GM12801 (cell line): ENCODE results near the gene IVD.

Experiments used
- TF ChIP-seq, protein P1 (sequence below): IDR thresholded peaks from one replicate; pipeline ENCODE4 v1.5.1; 2011; ENCODE audit warnings: control low read depth; ENCODE audit not compliant: insufficient read length; ENCODE audit errors: extremely low read depth

The IVD gene

GRCh38 chr15:40458495-40459371, 53.1 kb downstream of the IVD start:
- TF ChIP-seq, protein P1, sequence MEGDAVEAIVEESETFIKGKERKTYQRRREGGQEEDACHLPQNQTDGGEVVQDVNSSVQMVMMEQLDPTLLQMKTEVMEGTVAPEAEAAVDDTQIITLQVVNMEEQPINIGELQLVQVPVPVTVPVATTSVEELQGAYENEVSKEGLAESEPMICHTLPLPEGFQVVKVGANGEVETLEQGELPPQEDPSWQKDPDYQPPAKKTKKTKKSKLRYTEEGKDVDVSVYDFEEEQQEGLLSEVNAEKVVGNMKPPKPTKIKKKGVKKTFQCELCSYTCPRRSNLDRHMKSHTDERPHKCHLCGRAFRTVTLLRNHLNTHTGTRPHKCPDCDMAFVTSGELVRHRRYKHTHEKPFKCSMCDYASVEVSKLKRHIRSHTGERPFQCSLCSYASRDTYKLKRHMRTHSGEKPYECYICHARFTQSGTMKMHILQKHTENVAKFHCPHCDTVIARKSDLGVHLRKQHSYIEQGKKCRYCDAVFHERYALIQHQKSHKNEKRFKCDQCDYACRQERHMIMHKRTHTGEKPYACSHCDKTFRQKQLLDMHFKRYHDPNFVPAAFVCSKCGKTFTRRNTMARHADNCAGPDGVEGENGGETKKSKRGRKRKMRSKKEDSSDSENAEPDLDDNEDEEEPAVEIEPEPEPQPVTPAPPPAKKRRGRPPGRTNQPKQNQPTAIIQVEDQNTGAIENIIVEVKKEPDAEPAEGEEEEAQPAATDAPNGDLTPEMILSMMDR, result no peak

- TF ChIP-seq, protein P1, result no peak
Measured at GRCh38 chr15:40459391-40460015, 53.9 kb downstream of the IVD start.

DNA sequence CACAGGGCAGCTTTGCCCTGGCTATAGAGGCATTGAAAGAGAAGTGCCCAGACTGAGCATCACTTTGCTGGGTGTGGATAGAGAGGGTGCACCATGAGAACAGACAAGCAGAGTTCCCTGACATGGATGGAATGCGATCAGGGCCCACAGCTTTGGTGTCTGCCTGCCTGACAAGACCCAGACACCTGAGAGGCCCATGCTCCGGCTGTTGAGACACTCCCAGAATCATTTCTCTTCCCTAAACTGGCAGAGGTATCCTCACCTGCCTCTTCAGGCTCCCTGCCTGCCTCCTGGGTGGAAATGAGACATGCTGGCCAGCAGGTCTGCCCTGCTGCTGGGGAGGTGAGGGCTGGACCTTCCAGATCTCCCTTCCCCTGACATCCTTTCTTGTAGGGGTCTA, 54.8 kb downstream of the IVD start:
- TF ChIP-seq, protein P1, result no peak

- TF ChIP-seq, protein P1, result no peak
Measured at GRCh38 chr15:40461958-40462357, 56.4 kb downstream of the IVD start.

DNA sequence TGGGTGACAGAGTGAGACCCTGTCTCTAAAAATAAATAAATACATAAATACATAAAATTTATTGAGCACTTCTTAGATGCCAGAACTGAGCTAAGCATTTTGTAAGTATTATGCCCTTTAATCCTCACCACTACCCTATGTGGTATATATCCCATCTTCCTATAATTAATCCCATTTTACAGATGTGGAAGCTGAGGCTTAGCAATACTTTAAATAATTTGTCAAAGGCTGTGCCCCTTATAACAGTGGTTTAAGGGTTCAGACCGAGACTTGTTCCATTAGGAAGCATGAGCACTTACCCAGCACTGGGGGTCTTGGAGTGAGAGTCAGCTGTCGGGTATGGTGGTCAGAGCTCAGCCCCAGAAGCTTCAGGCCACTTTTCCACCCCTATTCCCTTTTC, 57.7 kb downstream of the IVD start:
- TF ChIP-seq, protein P1, result no peak

DNA sequence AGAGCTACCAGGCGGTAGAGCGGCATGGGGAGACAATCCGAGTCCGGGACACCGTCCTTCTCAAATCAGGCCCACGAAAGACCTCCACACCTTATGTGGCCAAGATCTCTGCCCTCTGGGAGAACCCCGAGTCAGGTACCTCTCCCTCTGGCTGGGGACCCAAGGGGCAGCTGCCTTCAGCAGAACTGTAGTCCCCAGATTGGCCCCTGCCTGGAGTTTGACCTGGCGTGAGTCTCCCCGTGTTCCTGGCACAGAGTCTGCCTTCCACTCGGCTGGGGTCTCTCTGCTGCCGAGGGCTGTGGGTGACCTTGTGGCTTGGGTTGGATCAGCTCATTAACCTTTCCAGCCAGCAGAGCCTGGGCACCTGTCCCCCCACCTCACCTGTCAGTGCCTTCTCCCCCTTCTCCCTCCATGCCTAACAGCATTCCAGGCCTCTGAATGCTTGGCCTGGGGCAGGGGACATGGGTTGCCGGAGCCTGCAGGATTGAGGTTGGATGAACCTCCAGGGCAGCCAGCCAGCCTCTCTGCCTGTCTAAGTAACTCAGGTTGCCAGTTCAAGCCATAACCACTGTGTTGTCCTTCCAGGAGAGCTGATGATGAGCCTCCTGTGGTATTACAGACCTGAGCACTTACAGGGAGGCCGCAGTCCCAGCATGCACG, 58.4 kb downstream of the IVD start:
- TF ChIP-seq, protein P1, result no peak

DNA sequence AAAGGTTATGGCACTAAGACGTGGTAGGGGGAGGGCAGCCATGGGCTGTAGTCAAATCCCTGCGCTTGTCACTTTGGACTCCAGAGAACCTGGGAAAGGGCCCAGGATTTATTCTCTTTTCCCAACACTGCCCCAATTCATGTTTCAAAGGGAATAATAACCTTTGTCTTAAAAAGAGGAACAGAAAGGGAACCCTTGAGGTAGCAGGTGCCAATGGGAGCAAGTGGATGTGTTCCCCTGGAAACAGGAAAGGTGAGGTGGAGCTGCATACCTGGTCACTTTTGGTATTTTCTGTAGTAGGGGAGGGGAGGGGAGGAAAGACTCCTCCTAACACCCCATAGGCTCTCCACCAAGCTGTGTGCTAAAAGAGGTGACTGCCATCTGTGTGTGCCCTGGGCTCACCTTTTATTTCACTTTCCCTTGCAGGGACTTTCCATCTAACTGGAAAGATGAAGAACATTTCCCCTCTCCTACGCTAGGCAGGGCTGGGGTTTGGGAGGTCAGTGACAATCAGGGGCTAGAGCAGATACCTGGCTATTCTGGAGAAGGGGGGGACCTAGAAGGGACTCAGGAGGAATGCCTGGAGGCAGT, 59.1 kb downstream of the IVD start:
- TF ChIP-seq, protein P1, result no peak
